SU-DHL-6 (cell line): ENCODE data around the gene APOL2.
"Not testable (repeated sequence)": the region's sequence is repeated elsewhere in the genome, so short reads cannot be mapped to it uniquely, and the experiment has no call there.

Experiments used
- H2AFZ ChIP-seq: fragments of 200-600 bp; sonication (generic); 2 replicates; pipeline ENCODE4 v1.6.1; 2014; ENCODE audit warnings: low read depth, mild to moderate bottlenecking, moderate library complexity, mixed read lengths, antibody characterized with exemption, low read length; ENCODE audit not compliant: severe bottlenecking
- H3F3A ChIP-seq: fragments of 200-600 bp; shearing (Covaris generic); 2 replicates; pipeline ENCODE4 v1.6.0; 2016; ENCODE audit warnings: antibody characterized with exemption, mild to moderate bottlenecking; ENCODE audit not compliant: insufficient read depth
- H3K27ac ChIP-seq: fragments of 200-600 bp; sonication (generic); 2 replicates; pipeline ENCODE4 v1.5.1; 2016; ENCODE audit warnings: low read depth, mild to moderate bottlenecking, low read length, moderate library complexity, mixed read lengths
- H3K27me3 ChIP-seq: fragments of 200-600 bp; sonication (generic), shearing (Covaris generic); 2 replicates; pipeline ENCODE4 v1.6.0; 2014; ENCODE audit warnings: mild to moderate bottlenecking, low read length
- H3K36me3 ChIP-seq: fragments of 200-600 bp; sonication (generic); 2 replicates; pipeline ENCODE4 v1.6.1; 2014; ENCODE audit warnings: mild to moderate bottlenecking, low read length, mixed read lengths
- H3K4me2 ChIP-seq: fragments of 300-600, 200-600 bp; shearing (Covaris generic), sonication (generic); 2 replicates; pipeline ENCODE4 v1.6.0; 2014; ENCODE audit warnings: low read length, low read depth, mild to moderate bottlenecking; ENCODE audit not compliant: poor library complexity, severe bottlenecking
- H3K4me3 ChIP-seq: fragments of 200-600 bp; sonication (generic); 2 replicates; pipeline ENCODE4 v1.5.1; 2014; ENCODE audit warnings: antibody characterized with exemption, low read length, mild to moderate bottlenecking, mixed read lengths; ENCODE audit not compliant: insufficient read depth, poor library complexity, severe bottlenecking
- H3K79me2 ChIP-seq: fragments of 200-600 bp; sonication (generic); 2 replicates; pipeline ENCODE4 v1.6.1; 2014; ENCODE audit warnings: mild to moderate bottlenecking, low read length, moderate library complexity; ENCODE audit not compliant: insufficient read depth
- H3K9ac ChIP-seq: fragments of 200-600 bp; sonication (generic); 2 replicates; pipeline ENCODE4 v1.7.0; 2014; ENCODE audit warnings: mild to moderate bottlenecking, low read length
- H3K9me2 ChIP-seq: fragments of 200-600 bp; sonication (generic); replicated peaks from 2 replicates; pipeline ENCODE4 v1.6.1; 2014; ENCODE audit warnings: low read length; ENCODE audit not compliant: insufficient read depth
- H3K9me3 ChIP-seq: fragments of 200-600 bp; sonication (generic); 2 replicates; pipeline ENCODE4 v1.6.1; 2014; ENCODE audit warnings: low read length, mixed read lengths; ENCODE audit not compliant: insufficient read depth
- H4K20me1 ChIP-seq: fragments of 200-600 bp; sonication (generic); 2 replicates; pipeline ENCODE4 v1.6.1; 2014; ENCODE audit warnings: low read depth, mild to moderate bottlenecking, antibody characterized with exemption, low read length, moderate library complexity, mixed read lengths
- EZH2phosphoT487 ChIP-seq: fragments of 200-600 bp; sonication (generic), shearing (Covaris generic); conservative IDR thresholded peaks from 2 replicates; pipeline ENCODE4 v1.6.1; 2018; ENCODE audit warnings: mild to moderate bottlenecking, antibody characterized with exemption, low read length, moderate library complexity, mixed read lengths
- TF ChIP-seq, protein P1 (sequence below): fragments of 200-600 bp; sonication (generic); IDR thresholded peaks from one replicate; pipeline ENCODE4 v1.5.1; 2017; ENCODE audit warnings: antibody characterized with exemption, mild to moderate bottlenecking, low read length, moderate library complexity; ENCODE audit not compliant: insufficient read depth, poor library complexity, severe bottlenecking

APOL2 gene

DNA sequence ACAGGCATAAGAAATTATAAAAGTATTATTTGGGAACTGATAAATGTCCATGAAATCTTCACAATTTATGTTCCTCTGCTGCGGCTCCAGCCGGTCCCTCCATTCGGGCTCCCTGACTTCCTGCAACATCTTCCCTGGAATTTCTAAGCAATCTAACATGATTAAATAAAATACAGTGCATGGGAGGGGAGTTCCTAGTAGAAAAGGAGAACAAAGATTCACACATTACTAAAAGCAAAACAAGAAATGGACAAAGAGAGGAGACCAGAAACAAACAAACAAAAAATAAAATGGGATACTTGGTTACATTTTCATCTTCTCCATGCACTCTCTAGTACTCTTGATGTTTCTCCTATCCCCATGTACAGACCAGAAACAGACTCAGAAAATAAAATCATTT, 29.1 kb downstream of the APOL2 start:
- Histone ChIP-seq H3F3A (no peaks in the 10 kb centered on the region), H3K79me2 (no peaks in the 10 kb centered on the region), H3K36me3 (no peaks in the 10 kb centered on the region), H3K9me2 (no peaks in the 10 kb centered on the region), H3K9ac (no peak overlapping the region), H3K27ac (no peak overlapping the region), H4K20me1 (no peaks in the 10 kb centered on the region), H2AFZ (no peak overlapping the region), H3K9me3 (no peaks in the 10 kb centered on the region), H3K4me2 (no peak overlapping the region), H3K27me3 (no peaks in the 10 kb centered on the region), H3K4me3 (no peak overlapping the region)
- TF ChIP-seq, protein P1, sequence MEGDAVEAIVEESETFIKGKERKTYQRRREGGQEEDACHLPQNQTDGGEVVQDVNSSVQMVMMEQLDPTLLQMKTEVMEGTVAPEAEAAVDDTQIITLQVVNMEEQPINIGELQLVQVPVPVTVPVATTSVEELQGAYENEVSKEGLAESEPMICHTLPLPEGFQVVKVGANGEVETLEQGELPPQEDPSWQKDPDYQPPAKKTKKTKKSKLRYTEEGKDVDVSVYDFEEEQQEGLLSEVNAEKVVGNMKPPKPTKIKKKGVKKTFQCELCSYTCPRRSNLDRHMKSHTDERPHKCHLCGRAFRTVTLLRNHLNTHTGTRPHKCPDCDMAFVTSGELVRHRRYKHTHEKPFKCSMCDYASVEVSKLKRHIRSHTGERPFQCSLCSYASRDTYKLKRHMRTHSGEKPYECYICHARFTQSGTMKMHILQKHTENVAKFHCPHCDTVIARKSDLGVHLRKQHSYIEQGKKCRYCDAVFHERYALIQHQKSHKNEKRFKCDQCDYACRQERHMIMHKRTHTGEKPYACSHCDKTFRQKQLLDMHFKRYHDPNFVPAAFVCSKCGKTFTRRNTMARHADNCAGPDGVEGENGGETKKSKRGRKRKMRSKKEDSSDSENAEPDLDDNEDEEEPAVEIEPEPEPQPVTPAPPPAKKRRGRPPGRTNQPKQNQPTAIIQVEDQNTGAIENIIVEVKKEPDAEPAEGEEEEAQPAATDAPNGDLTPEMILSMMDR = no peak
- no peak for TF ChIP-seq EZH2phosphoT487

DNA sequence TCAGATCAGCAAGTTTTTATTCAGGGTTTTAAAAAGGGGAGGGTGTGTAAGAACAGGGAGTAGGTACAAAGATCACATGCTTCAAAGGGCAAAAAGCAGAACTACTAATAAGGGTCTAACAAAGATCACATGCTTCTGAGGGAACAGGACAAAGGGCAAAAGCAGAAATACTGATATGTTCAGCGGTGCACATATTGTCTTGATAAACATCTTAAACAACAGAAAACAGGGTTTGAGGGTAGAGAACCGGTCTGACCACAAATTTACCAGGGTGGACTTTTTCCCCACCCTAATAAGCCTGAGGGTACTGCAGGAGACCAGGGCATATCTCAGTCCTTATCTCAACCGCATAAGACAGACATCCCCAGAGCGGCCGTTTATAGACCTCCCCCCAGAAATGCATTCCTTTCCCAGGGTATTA, 29.8 kb downstream of the APOL2 start:
- H3F3A ChIP-seq, H3K4me3 ChIP-seq, H3K36me3 ChIP-seq, H3K9me2 ChIP-seq, H3K9ac ChIP-seq, H3K4me2 ChIP-seq, H3K27me3 ChIP-seq, H3K9me3 ChIP-seq, H3K27ac ChIP-seq, H3K79me2 ChIP-seq, H2AFZ ChIP-seq, H4K20me1 ChIP-seq: not testable (repeated sequence)

DNA sequence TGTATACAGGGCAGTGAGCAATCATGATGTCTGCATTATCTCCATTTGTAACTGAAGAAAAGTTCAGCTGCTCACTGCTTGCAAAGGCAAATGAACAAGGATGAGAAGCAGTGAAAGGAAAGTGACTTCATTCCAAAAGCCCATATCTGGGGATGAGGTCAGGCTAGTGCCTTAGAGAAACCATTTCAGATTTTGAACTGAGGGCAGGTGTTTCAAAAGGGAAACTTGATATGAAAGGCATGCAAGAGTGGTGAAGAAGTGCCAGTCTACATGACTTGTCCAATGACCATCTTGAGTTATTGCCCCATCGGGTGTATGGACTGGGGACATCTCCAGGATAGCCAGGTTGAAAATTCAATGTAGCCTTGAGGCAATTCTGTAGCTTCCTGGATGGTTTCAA, 30.4 kb downstream of the APOL2 start:
- no peak overlapping the region for H2AFZ ChIP-seq
- no peaks in the 10 kb centered on the region for H3K27me3 ChIP-seq
- no peaks in the 10 kb centered on the region for H3K9me2 ChIP-seq
- H3K27ac ChIP-seq = no peak overlapping the region
- no peaks in the 10 kb centered on the region for H3K36me3 ChIP-seq
- no peaks in the 10 kb centered on the region for H3F3A ChIP-seq
- no peak overlapping the region for H3K9ac ChIP-seq
- TF ChIP-seq, protein P1 = no peak
- TF ChIP-seq EZH2phosphoT487 = no peak
- no peak overlapping the region for H3K4me2 ChIP-seq
- H4K20me1 ChIP-seq = no peaks in the 10 kb centered on the region
- H3K9me3 ChIP-seq = no peaks in the 10 kb centered on the region
- no peaks in the 10 kb centered on the region for H3K79me2 ChIP-seq
- no peak overlapping the region for H3K4me3 ChIP-seq

DNA sequence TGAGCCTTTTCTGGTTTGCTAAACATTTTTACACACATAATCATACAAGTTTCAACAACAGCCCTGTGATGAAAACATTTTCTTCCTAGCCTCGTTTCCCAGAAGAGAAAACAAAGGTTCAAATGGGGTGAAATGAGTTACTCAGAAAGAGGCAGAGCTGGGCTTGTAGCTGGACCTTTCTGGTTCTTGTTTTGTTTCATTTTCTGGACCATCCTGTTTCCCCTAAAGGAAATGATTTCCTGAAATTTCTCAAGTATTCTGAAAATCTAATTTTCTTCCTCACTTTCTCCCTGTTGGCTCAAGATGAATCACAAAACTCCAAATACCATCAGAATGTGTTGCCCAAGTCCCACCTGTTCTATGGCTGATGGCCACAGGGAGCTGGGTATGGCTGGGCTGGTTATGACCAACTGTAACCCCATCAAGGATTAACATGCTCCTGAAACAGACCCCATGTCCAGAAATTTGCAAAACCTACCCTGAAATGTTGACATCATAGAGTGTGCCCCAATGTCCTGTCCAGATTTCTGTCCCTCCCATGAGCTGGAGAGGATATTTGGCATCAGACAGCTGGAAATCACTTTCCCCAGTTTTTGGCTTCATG, 31.1 kb downstream of the APOL2 start:
- Histone ChIP-seq H3K79me2 (no peaks in the 10 kb centered on the region), H3K36me3 (no peaks in the 10 kb centered on the region), H3K9ac (no peak overlapping the region), H3K9me2 (no peaks in the 10 kb centered on the region), H3K9me3 (no peaks in the 10 kb centered on the region), H3K4me3 (no peak overlapping the region), H3K27me3 (no peaks in the 10 kb centered on the region), H4K20me1 (no peaks in the 10 kb centered on the region), H3F3A (no peaks in the 10 kb centered on the region), H2AFZ (no peak overlapping the region), H3K27ac (no peak overlapping the region), H3K4me2 (no peak overlapping the region)
- TF ChIP-seq EZH2phosphoT487 = no peak
- TF ChIP-seq, protein P1 = no peak
